Measurements from ENCODE around the gene GTPBP3.

GRCh38 chr19:17296273-17296672, 41.1 kb upstream of the GTPBP3 start:
- TF ChIP-seq EZH2 (IDR thresholded peaks at IDR 0.05; ENCODE audit: insufficient read depth, poor library complexity, severe bottlenecking) = no peak
- no peak for TF ChIP-seq EZH2phosphoT487 (IDR thresholded peaks at IDR 0.05; ENCODE audit: insufficient read depth, low read depth)

All from GM23248 (cell line).